Muscle of back (tissue), 11 donors: ENCODE results near the gene HTRA3. TPM values are rescaled to one million over a fixed set of nuclear protein-coding genes. Genes with fewer than 3 reads are reported as not detected.

ENCODE experiments used
- DNase-seq, 3 donors: peaks; one replicate each; pipeline versions ENCODE4 v3.0.0 to v3.0.0-alpha.2; 2013
- polyA plus RNA-seq, 10 donors: library from polyadenylated mRNA; unstranded; fragments of 120-200 nt; gene quantifications; one replicate each; pipeline ENCODE4 v1.2.1, GENCODE V29; 2013; ENCODE audit not compliant: insufficient read length in 10 of 10

HTRA3 gene
- polyA plus RNA-seq, 10 donors: 29.5 to 69.5 (median 51.7) TPM

DNA sequence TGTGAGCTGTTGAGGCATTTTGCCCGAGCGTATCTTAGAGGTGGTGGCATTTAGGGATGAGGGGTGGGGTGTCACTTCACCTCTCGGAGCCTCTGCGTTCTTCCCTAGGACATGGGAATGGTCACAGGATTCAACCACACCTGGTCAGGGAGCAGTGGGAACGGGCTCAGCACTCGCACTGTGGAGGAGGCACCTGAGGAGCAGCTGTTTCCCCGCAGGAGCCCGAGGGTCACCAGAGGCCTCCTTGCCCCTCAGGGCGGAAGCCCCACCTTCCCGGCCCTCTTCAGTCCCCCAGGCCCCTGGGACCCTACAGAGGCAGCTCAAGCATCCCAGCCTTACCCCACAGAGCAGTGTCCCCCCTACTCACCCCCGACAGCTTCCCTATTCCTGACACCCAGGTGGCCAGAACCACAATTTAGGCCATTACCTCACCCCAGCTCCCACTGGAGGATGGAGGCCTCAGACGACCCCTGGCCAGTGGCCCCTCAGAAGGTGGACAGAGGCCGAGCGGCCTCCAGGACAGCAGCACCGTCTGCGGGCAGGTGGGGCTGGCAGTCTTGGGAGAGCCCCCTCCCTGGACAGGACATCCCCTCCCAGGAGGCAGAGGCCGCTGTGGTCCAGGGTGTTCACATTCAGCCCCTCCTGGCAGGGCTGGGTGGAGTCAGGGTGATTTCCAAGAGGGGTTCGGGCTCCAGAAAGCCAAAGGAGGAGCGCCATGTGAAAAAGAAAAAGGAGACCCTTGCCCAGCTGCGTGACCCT, 4.2 kb upstream of the HTRA3 start:
- no peak for DNase-seq

DNA sequence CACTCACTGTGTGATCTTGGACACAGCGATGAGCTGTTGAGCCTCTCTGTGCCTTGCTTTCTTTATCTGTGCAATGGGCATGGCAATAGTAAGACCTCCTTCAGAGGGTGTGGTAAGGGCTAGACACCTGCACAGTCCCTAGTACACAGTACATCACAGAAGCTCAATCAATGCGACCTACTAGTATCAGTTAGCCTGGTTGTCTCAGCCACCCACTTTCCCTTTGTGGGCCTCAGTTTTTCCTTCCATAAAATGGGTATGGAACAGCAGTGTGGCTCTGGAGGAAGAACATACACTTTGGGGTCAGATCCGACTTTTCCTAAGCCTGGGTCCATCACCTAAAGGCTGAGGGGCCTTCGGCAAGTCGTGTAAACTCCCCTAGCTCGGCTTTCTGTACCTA, 3.5 kb upstream of the HTRA3 start:
- DNase-seq: no peak

DNA sequence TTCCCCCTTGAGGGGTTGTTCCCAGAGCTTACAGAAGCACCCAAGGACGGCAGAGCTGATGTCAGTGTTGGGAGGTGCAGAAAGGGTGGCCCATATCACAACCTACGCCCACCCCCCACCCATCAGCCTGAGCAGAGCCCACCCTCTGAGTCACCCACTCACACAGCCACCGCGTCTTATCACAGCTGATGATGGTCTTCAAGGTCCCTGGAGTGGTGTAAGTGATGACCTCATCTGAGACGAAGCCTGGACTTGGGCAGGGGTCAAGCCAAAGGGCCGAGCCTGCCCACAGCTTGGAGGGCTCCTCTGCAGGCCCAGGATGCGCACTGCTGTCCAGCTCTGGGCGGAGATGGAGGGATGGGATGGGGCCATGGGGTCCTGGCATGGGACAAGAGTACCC, 3.0 kb upstream of the HTRA3 start:
- DNase-seq: no peak

DNA sequence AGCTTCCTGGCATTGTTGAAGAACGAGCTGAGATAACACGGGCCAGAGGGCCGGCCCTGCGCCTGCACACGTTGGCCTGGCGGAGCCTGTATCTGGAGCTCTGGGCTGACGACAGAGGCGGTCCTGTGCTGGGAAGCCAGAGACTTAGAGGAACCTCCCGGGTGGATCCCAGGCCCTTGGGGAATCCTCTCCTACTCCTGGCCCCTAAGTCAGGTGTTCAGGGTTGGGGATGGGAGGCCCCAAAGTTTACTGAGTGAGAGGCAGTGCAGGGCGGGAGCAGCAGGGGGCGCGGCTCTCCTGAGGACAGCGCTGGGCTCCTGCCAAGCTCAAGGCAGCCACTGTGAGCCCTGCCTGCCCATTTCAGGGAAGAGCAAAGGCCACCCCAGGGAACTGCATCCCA, 2.5 kb upstream of the HTRA3 start:
- DNase-seq: peak in 1 of 3 donors; percentile 69

DNA sequence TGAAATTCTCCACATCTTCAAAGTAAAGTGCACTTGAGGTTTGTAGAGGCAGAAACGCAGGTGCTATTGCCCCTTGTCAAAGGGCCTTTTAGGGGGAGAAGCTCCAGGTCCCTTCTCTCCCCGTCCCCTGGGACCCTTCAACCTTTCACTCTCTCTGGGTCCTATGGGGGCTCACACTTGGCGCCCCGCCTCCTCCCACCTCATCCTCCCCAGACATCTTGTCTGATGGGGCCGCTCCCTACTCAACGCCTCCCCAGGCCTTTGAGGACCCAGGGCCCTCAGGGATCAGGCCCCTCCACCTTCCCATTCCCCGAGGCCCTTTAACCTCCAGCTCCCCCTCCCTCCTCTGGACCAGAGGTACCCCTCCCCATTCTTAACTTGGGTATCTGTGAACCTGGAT, 1.3 kb upstream of the HTRA3 start:
- no peak for DNase-seq

DNA sequence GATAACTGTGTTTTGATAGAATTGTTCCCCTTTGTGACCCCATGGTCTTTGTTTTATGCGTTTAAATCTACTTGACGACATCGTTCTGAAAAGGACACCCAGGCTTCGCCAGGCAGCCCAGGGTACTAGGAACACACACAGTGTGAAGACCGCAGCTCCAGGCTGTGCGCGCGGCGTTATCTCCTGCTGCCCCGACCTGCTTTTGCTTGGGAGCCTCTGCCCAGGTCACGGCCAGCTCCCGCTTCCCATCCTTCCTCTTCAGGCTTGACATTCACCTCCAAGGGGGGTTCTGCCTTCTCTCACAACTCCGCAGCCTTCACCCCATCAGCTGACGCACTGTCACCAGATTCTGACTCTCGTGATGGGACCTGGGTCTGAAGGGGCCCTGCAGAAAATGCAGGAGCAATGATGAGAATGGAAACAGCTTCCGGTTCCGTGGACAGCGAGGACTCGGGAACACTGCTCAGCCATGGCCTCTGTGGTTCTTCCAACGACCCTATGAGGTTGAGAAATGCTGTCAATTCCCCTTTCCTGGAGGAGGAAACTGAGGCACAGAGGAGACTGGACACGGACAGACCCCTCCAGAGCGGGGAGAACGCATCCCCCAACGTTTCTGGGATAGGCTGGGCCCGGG, 536 bp upstream of the HTRA3 start:
- DNase-seq: no peak

DNA sequence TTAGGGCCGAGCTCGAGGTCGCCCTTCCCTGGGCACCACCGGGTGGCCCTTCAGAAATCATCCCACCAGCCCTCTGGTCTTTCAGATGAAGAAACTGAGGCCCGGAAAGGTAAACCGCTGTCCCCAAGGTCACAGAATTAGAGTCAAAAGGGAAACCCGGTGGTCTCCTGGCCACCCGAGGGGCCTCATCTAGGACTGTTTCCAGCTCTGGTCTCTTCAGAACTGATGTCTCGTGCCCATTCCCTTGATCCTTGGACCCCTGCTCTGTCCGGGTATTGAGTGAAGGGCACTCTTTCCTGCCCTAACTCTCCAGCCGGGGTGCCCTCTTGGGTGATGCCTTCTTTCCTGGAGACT, 841 bp downstream of the HTRA3 start:
- no peak for DNase-seq

DNA sequence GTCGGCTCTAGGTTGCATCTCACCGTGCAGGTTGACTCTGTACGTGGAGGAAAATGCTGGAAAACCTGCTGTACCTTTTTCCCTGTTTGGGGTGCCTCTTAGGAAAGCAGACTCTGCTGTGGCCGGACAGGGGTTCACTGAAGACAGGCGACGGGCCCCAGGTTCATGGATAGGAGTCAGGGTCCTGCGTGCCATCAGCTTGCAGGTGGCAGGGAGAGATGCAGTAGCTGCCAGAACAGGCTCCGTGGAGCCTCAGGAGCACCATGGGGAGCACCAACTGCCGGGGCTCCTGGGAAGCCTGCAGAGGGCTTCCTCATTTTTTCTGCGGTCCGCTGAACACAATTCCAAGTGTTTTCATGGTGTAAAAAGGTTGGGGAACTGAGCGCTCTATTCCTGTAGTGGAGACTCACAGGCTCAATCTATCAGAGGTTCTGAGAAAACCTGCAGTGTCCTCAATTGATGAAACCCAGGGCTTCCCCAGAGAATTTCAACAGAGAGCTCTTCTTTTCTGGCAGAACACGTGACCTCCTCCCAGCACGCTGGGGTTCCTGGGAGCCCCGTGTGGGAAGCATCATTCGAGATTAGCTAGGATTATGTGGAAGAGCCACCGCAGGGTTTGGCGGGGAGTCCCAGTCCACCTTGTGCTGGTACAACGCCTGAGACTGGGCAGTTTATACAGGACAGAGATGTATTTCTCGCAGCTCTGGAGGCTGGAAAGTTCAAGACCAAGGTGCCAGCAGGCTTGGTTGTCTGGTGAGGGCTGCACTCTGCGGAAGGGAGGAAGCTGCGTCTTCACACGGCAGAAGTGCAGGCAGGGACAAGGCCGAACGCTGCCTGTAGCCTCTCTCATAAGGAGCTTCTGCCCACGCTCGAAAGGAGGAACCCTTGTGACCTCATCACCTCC, 1.6 kb downstream of the HTRA3 start:
- DNase-seq: peak in 1 of 3 donors; percentile 40

DNA sequence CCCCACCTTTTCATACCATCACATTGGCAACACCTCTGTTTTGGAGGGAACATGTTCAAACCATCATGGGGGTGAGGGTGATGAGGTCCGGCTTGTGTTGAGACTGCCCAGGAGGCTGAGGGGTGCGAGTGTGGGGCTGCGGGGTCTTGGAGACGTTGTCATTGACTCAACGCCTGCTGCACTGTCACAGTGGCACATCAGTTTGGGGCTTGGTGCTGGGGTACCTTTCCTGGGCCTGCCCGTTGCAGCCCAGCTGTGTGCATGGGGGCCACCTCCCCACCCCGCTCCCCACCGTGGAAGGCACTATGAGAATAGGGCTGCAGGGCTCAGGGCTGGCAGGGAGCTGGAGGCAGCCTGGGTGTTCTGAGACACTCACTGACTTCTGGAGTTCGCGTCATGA, 2.3 kb downstream of the HTRA3 start:
- DNase-seq: no peak

DNA sequence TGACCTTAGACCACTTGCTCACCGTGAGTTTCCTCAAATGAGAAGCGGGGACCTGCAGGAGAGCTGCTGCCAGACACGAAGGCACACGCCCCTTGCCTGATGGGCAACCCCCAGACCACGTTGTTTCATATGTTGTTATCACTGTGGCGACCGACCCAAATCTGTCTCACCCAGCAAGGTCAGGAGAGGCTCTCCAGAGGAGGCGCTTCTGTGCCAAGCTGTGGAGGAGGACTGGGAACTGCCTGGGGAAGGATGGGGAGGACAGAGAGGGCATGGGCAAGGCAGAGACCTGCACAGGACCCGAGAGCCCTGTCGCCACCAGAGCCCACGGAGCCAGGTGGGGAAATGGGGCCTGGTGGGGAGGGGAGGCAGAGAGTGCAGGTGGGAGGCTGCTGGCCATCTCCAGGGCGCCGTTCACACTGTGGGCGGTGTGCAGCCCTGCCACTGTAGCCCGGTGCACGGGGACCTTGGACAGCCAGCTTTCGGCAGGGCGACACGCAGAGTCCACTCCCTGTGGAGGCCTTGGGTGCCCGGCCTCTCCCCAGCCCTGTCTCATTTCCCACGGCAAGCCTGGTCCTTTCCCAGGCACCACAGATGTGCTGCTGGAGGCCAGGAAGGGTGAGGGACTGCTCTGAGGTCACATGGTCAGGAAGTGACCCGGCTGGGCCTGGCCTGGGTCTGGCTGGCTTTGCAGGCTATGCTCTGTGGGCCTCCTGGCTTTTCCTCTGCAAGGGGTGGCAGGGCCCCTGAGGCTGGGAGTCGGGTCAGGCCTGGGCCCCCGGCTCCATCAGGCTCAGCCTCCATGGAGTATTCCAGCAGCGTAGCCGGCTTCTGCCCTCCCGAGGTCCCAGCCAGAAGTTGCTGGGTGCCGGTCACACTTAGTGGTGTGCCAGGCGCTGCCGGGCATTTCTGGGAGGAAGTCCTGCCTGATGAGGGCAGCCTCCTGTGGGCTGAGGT, 3.2 kb downstream of the HTRA3 start:
- peak in 1 of 3 donors; percentile 68 for DNase-seq

DNA sequence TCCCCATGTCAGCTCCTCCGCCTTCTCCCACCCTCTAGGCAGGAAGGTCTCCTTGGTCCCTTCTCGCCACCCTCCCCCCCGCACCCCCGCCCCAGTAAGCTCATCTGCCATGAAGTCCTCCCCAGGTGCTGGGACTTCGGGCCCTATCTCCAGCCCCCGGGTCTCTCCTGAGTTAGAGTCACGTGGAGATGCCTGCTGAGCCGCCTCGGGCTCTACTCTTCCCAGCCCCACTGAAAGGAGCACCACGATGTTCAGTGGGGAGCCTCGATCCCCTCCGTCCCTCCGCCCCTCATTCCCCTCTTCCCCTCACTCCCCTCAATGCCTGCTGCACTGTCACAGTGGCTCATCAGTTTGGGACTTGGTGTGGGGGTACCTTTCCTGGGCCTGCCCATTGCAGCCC, 3.9 kb downstream of the HTRA3 start:
- DNase-seq: no peak

DNA sequence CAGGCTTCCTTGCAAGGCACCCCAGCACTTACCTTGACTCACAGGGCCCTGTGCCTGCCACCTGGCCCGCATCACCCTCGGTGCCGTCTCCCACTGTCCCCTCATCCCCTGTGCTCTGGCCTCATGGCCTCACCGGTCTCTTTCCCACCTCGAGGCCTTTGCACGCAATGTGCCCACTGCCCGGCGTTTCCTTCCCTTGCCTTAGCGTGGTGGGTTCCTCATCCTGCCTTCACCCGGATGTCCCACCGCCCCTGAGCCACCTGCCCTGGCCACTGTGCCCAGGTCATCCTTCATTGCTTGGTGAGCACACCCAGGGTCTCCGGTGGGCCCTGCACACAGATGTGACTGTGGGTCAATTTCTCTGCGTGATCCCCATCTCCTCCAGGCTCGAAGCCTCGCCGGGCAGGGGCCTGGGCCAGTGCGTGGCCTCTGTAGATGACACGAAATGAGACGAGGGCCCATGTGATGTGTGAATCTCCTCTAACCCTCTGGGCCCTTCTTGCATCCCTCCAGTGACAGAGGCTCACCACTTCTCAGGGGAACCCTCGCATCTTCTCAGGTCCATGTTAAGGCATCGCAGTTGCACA, 4.6 kb downstream of the HTRA3 start:
- no peak for DNase-seq

DNA sequence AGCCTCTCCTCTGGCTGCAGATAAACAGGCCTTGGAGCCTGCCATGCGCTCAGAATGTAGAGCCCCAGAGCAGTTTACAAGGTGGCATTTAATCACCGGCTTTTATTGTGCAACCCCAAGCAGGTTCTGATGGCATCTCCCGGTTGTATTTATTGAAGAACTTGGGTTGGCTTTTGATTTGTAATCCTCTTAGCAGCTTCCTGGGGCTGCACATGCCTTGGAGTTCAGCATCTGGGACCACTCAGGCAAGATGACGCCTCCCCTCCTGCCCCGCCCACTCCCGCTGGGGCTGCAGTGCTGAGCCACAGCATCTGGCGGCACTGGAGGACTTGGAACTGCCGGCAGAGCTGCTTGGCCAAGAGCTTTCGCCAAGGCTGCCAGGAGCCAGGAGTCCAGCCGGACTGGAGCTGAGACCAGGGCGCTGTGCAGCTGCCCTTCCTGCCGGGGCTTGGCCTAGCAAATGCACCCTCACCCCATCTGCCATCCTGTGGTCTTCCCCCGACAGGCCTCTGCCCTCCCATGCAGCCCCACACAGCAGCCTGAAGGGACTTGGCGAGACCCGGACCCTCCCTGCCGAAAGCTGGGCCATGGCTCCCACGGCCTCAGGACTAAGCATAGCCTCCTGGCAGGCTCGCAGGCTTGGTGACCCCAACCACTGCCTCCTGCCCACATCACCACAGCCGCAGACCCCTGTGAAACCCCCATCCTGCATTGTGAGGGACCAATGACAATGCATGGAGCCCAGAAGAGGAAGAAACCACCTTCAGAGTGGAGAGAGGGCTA, 5.4 kb downstream of the HTRA3 start:
- peak; percentile 85 to 94 (median 90) for DNase-seq

DNA sequence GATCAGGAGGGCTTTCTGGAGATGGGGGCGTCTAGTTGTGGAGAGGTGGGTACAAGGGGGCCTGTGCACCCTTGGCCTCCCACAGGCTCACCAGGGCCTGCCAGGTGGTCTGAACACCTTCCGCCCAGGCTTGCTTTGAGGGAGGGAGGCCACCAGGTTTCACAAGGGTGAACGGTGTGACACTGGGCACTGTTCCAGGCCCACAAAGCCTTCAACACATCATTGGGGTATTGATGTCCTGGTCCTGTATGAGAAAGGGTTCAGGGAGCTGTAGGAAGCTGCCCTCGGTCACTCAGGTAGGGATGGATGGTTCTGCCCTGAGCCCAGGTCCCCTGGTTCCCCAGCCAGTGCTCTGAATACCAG, 6.0 kb downstream of the HTRA3 start:
- peak in 1 of 3 donors; percentile 38 for DNase-seq

DNA sequence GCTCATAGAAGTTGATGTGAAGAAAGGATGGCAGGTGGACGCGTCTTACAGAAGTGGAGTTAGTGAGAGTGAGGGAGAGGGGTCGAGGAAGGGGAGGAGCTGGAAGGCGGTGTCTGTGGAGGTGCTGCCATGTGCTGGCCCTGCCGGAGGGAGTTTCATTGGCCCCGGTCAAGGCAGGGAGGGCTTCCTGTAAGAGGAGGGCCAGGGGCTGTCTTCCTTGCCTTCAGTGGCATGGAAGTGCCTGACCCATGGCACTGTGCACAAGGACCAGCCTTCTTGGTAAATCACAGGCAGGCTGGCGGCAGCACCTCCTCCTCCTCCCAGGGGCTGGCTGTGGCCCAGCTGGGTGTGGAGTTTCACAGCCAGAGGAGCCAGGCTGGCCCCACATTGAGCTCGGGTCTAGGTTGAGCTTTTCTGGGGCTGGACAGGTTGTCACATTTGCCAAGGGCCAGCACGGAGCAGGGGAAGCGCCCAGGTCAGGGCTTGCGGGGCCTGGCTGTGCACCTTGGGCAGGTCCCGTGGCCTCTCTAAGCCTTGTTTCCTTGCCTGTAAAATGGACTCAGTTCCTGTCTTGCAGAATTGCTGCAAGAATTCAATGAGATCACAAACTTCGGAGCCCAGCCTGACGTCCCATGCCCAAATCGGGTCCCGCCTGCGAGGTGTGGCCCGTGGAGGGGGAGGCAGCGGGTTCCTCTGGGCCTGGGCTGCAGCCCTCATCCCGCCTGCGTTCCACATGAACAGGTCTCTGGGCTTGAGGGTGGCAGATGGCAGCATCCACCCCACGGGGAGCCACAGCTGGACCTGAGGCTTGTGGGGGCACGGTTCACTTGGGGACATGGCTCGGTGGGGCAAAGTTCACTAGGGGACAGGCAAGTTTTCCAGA, 7.0 kb downstream of the HTRA3 start:
- peak in 1 of 3 donors; percentile 73 for DNase-seq

DNA sequence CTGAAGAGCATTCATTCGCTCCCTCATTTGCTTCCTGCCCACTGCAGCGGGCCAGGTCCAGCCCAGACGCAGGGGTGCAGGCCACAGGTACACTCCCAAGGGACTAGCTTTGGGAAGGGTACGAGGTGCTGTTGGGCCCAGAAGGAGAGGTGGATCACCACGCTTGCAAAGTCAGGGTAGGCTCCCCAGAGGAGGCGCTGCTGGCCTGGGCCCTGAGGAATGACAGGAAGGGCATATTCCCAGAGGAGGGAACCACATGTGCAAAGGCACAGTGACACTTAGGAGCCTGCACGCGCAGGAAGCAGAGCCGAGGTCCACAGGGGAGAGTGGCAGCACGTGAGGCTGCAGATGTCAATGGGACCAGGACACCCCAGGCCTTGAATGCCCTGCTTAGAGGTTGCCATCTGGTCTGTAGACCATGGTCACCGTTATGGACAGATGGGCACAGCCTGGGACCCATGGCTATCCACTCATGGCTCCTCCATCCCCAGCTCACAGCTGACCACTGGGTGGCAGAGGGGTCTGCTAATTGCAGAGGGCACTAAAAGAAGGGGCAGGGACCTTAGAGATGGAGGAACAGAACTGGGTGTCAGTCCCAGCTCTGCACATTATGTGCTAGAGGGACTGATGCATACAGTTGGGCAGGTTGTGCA, 7.9 kb downstream of the HTRA3 start:
- DNase-seq: no peak

DNA sequence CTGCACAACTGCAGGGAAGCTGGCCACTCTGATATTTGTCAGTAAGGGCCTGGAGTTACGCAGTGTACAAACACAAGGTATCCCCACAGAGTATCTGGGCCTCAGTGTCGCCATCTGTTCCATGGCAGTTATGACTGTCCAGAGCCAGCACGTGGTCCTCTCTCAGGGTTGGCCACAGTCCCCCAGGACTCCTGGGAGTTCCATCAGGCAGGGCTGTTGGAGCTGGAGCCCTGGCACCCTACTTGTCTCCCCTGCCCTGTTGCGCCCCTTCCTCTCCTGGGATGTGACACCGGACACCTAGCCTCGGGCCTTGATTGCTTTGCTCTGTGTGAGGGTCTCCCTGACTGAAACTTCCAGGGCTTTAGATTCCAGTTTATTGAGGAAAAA, 8.4 kb downstream of the HTRA3 start:
- no peak for DNase-seq

DNA sequence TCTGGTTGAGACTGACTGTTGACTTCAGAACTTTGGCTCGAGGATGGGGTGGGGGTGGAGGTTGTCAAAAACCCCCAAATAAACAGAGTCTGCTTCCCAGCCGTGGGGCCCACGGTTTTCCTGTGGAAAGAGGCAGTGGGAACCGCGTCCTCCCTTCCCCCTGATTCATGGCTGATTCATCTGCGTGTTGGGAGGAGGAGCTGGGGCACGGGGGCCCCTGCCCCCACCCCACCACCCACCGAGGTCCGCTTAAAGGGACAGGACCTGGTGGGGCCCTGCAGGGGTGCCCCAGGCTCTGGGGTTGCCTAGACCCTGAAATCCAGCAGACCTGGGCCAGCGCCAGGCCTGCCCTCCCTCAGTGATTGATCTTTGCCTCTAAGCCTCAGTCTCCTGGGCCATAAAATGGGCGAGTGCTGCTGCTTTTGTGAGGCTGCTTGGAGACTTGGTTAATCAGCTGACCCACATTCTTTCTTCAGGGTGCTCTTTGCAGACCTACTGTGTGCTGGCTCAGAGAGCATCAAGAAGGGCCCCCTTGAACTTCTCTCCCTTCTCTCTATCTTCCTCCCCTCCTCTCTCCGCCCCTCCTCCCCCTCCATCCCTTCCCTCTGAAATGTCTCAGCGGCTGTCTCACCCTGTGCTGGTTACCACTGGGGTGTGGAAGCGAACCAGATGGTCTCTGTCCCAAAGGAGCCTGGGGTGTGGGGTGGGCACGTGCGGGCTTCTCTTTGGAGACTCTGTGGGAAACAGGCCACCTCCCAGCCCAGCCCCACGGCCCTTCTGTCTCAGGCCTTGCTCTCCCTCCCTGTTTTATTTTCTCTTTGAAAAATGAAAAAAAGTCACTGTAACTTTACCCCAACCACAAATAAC, 9.1 kb downstream of the HTRA3 start:
- DNase-seq: peak; percentile 83 to 94 (median 92)
